ENCODE data around the gene CELA1.

CELA1 gene

DNA sequence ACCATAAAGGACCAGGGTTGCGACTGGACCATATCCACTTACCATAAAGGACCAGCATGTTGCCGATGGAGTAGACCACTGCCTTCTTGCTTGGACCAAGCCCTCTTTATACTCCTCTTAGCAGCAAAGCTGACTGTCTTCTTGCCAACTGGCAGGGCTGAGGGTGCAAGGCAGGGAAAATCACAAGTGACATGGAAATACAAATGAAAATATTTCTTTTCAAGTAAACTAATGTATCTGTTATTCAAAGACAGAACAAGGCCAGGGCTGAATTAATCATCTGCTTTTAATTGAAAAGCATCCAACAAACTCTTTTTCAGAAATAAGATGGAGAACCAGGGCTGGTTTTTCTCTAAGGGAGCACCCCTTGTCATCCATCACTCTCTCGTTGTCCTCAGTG is at the start of gene CELA1:
CELA1 (minus strand) TSS at position 99 of the 400 bp plus-strand sequence; CDS start at position 58, 41 bp downstream.
- no peak for DNase-seq

DNA sequence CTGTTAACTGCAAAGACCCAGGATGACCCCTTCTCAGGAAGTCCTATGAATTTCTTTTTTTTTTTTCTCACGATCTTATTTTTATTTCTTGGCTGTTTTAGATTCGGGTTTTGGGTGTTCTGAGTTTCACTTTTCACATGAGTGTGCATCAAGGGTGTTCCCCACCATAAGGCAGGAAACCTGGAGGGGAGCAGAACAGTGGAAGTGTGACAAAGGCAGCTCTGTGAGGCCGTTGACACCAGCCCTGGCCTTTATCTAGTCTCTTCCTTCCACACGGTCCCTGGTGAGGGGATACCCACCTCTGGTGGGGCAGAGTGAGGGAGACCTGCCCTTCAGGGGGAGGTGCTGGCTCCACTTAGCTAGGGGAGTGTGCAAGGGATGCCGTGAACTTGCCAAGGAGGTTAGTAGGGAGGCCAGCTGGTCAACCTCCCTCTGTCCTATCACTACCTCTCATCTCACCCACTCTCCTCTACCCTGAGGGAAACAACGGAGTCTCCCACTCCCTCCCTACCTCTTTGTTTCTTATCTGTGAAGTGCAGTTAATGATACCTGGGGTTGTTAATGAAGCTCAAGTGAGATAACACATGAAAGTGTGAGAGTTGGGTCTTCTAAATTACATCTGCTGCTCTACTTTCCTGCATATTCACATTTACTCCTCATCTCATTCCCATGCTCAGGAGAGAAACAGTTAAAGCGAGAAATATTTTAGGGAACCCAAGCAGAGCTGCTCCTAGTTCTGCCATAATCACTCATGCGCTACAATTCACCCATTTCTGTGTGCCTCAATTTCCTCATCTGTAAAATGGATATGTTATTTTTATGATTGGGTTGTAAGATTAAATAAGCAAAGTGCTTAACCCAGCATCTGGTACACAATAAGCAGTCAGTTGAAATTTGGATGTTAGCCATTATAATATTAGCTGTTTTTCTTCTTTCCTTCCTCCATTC is 49.1 kb upstream of the CELA1 start:
- no peak for DNase-seq

GRCh38 chr12:51393676-51394545 is 47.4 kb upstream of the CELA1 start:
- DNase-seq: no peak

DNA sequence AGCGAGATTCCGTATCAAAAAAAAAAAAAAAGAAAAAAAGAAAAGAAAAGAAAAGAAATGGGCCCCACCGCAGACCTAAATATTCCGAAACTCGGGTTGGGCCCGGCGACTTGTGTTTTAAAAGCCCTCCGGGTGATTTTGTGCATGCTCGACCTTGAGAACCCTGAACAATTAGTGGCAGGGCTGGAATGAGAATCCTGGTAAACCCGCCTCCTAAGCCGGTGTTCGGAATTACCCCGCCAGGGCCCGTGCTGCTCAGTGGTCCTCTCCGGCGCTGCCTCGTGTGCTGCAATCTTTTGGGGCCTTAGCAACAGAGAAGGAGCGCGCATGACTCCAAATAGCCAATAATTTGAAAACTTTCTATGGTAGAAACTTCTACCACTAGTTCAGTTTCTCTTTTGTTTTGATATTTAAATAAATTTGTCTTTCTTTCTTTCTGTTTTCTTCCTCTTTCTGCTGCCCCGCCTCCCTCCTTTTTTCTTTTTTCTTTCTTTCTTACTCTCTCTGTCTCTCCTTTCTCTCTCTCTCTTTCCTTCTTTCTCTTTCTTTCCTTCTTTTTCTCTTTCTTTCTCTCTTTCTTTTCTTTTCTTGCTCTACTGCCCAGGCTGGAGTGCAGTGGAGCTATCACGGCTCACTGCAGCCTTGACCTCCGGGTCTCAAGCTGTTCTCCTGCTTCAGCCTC is 46.2 kb upstream of the CELA1 start:
- DNase-seq: no peak

DNA sequence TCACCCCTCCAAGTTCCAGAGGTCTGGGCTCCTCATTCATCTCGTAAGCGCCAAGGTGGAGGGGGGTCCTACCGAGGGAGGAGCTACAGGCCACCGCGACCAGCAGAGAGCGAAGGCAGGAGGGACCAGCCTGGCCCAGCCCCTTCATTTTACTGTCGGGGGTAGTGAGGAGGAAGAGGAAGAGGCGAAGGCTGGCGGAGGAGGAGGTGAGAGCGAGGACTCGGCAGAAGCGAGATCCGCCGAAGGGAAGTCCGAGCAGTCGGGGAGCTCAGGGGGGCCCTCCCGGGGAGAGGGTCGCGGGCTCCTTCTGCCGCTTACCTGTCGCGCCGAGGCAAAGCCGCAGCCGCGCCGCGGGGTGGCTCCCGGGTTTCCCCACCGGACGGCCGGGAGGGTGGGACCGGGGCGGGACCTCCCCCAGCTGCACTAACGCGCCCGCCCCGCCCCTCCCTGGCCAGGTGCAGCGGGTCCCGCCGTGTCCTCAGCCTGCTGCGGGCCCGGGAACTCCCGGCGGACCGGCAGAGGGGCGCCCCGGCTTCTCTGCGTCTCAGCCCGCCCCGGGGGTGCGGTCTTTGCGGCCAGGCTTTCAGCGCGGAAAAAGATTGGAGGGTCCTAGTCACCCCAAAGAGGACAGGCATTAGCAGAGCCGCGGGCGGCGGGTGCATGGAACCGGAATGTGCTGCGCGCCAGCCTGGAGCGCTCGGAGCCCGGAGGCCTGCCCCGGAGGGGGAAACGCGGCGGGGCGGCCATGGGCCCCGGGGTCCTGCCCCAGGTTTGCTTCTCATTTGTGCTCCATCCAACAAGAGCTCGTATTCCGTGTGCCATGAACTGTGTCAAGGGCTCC is 45.0 kb upstream of the CELA1 start, which contains the start of gene GALNT6:
GALNT6 (minus strand) TSS at position 124 of the 841 bp plus-strand sequence. CDS start 11,625 bp downstream, outside the sequence.
- no peak for DNase-seq

DNA sequence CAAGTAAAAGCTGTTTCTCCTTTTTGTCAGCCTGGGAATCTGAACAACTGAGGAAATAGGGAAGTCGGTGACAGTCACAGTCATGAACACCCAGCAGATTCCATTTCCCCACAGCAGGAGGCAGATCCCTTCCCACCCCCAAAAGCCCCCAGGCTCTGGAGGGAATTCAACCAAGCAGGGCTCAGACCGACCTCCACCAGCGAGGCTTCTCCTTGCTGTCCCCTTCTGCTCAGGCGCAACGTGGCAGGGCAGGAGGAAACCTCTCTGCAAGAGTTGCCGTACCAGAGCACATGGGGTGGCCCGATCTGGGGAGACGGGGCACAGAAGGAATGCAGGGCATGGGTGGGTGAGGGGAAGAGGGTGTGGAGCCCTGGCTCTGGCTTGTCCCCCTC is 44.4 kb upstream of the CELA1 start:
- DNase-seq: no peak

DNA sequence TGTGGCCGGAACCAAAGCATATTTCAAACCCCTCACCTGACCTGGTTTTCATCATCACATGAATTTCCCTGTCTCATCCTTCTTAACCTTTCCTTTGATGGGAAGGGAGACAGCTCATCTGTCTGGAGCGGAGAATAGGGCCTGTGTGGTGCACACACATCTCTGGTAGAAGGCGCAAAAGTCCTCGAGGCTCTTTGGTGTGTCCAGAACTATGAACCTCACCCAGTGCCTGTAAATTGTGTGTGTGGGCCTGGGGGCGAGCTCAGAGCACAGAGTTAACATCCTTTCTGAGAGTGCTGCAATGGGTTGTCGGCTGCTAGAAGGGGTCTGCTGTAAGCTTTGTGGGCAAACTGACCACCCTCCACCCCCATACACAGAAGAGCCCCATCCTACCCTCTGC is 44.0 kb upstream of the CELA1 start:
- DNase-seq: no peak

- DNase-seq: no peak
Measured at GRCh38 chr12:51389302-51389999, 43.0 kb upstream of the CELA1 start.

- no peak for DNase-seq
Measured at GRCh38 chr12:51388846-51389245, 42.4 kb upstream of the CELA1 start.

DNA sequence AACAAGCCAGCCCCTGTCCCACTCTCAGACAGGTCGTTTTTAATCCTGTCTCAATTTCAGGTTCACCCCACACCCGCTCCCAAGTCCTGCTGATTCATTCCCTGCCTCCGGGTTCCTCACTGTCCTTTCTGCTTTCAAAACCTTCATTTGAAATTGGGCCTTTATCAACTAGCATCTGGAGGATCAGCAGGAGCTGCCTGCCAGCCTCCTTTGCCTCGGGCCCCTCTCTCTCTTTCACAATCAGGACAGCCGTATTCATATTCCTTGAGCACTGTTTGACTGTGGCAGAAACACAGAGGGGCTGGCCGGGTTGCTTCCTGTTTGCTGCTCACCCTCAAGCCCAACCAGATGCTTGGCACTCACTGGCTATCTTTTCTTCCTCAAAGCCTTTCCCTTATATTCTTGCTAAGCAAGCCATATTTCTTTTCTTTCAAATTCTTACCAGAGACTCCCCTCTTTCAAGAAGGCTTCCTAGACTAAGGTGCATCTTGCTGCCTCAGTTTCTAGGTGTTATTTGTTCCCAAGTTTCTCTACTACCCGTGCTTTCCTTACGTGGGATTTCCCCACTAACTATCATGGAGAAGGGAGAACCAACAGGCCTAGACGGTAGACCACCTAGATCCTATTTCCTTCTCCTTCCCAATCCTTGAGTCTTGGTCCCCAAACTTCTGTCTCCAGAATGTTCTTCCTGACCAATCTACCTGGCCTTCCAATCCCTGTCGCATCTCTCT is 41.8 kb upstream of the CELA1 start:
- no peak for DNase-seq

- DNase-seq: no peak
Measured at GRCh38 chr12:51386351-51386750, 39.9 kb upstream of the CELA1 start.

- no peak for DNase-seq
Measured at GRCh38 chr12:51383269-51383905, 36.9 kb upstream of the CELA1 start.

- no peak for DNase-seq
Measured at GRCh38 chr12:51382173-51382572, 35.7 kb upstream of the CELA1 start.

GRCh38 chr12:51381226-51382079 is 35.0 kb upstream of the CELA1 start:
- DNase-seq: no peak

GRCh38 chr12:51379571-51379970 is 33.1 kb upstream of the CELA1 start:
- no peak for DNase-seq

DNA sequence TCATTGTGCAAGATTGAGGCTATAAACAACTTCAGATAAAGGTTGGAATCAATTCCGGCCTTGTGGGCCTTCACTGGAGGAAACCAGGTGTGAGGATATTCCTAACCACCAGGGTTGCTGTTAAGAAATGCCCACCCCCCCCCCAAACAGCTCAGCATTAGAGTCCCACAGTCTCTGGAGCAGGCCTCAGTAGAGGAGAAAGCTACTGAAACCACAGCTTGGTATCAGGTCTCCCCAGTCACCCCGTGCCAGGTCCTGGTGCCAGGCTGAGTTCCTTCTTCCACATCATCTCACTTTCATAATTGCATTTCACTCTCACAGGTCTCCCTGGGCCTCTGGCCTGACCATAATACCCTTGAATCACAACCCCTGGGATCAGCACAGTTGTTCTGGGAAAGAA is 32.3 kb upstream of the CELA1 start:
- DNase-seq: no peak

DNA sequence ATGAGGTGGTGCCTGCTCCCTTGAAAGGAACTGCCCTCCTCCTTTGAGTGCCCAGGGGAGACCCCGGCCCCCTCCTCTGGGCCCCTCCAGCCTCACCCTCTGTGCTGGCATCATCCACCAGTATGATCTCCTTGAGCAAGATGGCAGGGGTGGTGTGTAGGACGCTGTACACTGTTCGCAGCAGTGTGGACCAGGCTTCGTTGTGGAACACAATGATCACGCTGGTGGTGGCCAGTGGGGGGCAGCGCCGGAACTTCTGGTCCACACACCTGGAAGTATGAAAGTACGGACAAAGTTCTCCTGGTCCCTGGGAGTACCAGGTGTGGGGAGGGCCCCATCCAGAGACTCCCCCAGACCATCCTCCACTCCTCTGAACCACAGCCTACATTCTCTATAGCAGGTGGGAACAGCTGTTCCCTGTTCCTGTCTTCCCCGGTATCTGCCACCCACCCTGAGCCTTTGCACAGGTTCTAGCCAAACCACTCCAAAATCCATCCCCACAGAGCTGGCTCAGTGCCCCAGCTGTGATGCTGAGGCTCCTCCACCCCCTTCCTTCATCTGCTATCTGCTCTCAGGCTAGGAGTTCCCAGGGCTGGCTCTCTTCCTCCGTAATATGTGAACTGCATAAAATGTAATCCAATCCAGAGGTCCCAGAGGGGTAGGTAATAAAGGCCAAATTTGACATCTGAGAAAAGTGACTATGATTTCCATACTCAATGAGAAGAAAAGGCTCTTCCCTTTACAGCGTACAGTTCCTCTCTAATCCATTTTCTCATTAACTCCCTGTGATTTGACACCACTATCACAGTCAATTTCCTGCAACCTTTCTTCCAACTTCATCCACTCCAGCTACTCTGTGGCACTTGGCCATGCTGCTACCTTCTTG is 30.9 kb upstream of the CELA1 start:
- DNase-seq: peak; percentile 80

- DNase-seq: no peak
Measured at GRCh38 chr12:51374856-51375255, 28.4 kb upstream of the CELA1 start.

Data from NCI-H1436 (cell line).